ENCODE data around the gene ALG12. TPM values are rescaled to one million over a fixed set of nuclear protein-coding genes. Genes with fewer than 3 reads are reported as not detected.

The ALG12 gene
- polyA plus RNA-seq (2013, experiment 1 of 2), result 9.3 TPM
- 9.1 TPM for polyA plus RNA-seq (2013, experiment 2 of 2)

DNA sequence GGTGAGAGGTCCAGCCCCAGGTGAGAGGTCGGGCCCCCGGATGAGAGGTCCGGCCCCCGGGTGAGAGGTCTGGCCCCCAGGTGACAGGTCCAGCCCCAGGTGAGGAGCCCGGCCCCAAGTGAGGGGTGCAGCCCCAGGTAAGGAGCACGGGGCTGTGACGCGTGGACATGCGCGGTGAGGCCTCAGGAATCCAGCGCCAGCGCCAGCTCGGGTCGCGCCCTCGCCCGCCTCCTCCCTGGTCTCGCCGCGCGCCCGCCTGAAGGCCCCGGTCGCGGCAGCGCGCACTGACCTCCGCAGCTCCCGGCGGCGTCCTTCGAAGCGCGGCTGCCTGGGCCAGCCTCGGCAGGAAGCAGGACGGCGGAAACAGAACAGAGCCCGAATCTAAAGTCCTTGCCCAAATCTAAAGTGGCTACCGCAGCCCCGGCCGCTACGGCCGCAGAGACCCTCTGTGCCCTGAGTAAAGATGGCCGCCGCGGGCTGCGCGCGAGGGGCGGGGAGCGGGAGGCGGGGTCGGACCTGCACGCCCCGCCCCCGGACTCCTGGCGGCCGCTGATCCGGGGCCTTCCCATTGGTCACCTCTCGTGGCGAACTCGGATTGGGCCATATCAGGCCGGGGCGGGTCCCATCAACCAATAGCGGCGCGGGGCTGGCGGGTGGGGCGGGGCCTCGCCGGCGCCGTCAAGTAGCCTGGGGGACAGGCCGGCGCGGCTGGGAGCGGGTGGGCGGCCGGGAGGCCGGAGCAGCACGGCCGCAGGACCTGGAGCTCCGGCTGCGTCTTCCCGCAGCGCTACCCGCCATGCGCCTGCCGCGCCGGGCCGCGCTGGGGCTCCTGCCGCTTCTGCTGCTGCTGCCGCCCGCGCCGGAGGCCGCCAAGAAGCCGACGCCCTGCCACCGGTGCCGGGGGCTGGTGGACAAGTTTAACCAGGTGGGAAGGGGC is at the start of gene ALG12, which contains the start of gene CRELD2:
TSS of gene ALG12 (minus strand) at position 465 of the 937 bp plus-strand sequence. CDS start 4,673 bp downstream, outside the sequence.
TSS of gene CRELD2 (plus strand) at position 661 of the 937 bp plus-strand sequence. CDS start at position 797, 136 bp downstream.
- Histone ChIP-seq H3K9ac (ENCODE audit: low read depth, low read length, poor library complexity) (peak within 1 kb of the TSS; percentile 97), H3K79me1 (ENCODE audit: low read depth, low read length) (peaks cover 3% of the 10 kb centered on the region), H3K23ac (ENCODE audit: low read depth, low read length, poor library complexity) (peak within 1 kb of the TSS; percentile 91), H3K4me3 (ENCODE audit: low read length in 2 of 2) (peak within 1 kb of the TSS; percentile 90 to 94), H2BK15ac (ENCODE audit: low read length) (peak within 1 kb of the TSS; percentile 75), H3K9me3 (replicated peaks in 1 of 2; ENCODE audit: control insufficient read depth in 2 of 2, insufficient read depth in 1 of 2, low read depth in 1 of 2, low read length in 2 of 2) (peaks cover 0 to 3% of the 10 kb centered on the region in 2 donors), H3K14ac (ENCODE audit: low read length) (peak within 1 kb of the TSS; percentile 94), H2BK12ac (ENCODE audit: low read length) (no peak within 1 kb of the TSS), H3K4me1 (ENCODE audit: control insufficient read depth in 2 of 2, insufficient read depth in 1 of 2, low read depth in 1 of 2, low read length in 2 of 2) (peaks cover 10 to 11% of the 10 kb centered on the region in 2 donors), H4K91ac (ENCODE audit: low read depth, low read length, poor library complexity) (no peak within 1 kb of the TSS), H3K27me3 (ENCODE audit: control insufficient read depth in 3 of 3, insufficient read depth in 3 of 3, low read depth in 1 of 3, low read length in 3 of 3) (no peaks in the 10 kb centered on the region), H3K4me2 (ENCODE audit: insufficient read depth, low read length, poor library complexity, severe bottlenecking) (peak within 1 kb of the TSS; percentile 96), H2AK5ac (ENCODE audit: low read depth, low read length) (peak within 1 kb of the TSS; percentile 74), H2BK120ac (ENCODE audit: low read depth, low read length) (peak within 1 kb of the TSS; percentile 44), H3K4ac (ENCODE audit: low read length) (no peak within 1 kb of the TSS), H2BK5ac (ENCODE audit: low read length) (peak within 1 kb of the TSS; percentile 90), H3K27ac (replicated peaks; ENCODE audit: low read length) (peak within 1 kb of the TSS; percentile 96), H4K8ac (ENCODE audit: low read depth, low read length) (no peak within 1 kb of the TSS), H3K18ac (ENCODE audit: low read length) (peak within 1 kb of the TSS; percentile 99), H2AFZ (ENCODE audit: low read length) (peak within 1 kb of the TSS; percentile 99), H3K36me3 (replicated peaks in 1 of 2; ENCODE audit: control insufficient read depth in 2 of 2, insufficient read depth in 2 of 2, low read length in 2 of 2) (peaks cover 14 to 17% of the 10 kb centered on the region in 2 donors)
- WGBS, 2 donors (ENCODE audit: extremely low coverage in 2 of 2, insufficient read length in 2 of 2, insufficient replicate concordance in 1 of 2), result no CpG with 5 or more reads among the region's 103 CpGs
- peak; percentile 98 for DNase-seq (ENCODE audit: low spot score)

DNA sequence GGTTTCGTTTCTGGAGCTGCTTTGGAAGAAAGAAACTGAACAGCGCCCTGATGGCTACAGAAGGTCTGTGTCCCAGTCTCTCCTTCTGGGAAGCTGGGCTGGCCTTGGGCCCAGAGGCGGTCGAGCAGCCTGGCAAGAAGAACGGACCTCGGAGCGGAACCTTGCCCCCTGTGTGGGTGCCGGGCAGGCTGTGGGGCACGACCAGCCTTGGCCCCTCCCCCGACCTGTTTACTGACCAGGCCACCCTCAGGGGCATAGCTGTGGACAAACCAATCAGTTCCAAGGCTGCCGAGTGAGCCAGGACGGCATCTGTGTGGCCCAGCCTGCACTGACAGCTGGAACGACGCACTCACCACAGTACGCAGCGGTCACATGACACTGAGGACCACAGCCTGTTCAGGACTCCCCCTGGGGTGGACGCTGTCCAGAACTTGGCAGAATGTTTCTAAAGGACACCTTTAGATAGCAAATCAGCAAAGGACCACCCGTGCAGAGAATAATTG is 49.5 kb upstream of the ALG12 start:
- peak overlapping the region; percentile 89 for H2BK120ac ChIP-seq (ENCODE audit: low read depth, low read length)
- H3K27ac ChIP-seq (replicated peaks; ENCODE audit: low read length), result no peak overlapping the region
- peaks cover 15% of the 10 kb centered on the region for H3K79me1 ChIP-seq (ENCODE audit: low read depth, low read length)
- H3K27me3 ChIP-seq (ENCODE audit: control insufficient read depth in 3 of 3, insufficient read depth in 3 of 3, low read depth in 1 of 3, low read length in 3 of 3), result peaks cover 0 to 18% (median 0%) of the 10 kb centered on the region in 3 experiments
- H2AFZ ChIP-seq (ENCODE audit: low read length), result no peak overlapping the region
- no peak overlapping the region for H3K4me3 ChIP-seq (ENCODE audit: low read length in 2 of 2)
- H2BK15ac ChIP-seq (ENCODE audit: low read length), result peak overlapping the region; percentile 91
- H2AK5ac ChIP-seq (ENCODE audit: low read depth, low read length), result peak overlapping the region; percentile 98
- peak overlapping the region; percentile 75 for H2BK5ac ChIP-seq (ENCODE audit: low read length)
- H3K23ac ChIP-seq (ENCODE audit: low read depth, low read length, poor library complexity), result peak overlapping the region; percentile 80
- H3K4me2 ChIP-seq (ENCODE audit: insufficient read depth, low read length, poor library complexity, severe bottlenecking), result no peak overlapping the region
- H3K18ac ChIP-seq (ENCODE audit: low read length), result peak overlapping the region; percentile 88
- H3K14ac ChIP-seq (ENCODE audit: low read length), result peak overlapping the region; percentile 64
- H4K8ac ChIP-seq (ENCODE audit: low read depth, low read length), result peak overlapping the region; percentile 72
- H3K36me3 ChIP-seq (replicated peaks in 1 of 2; ENCODE audit: control insufficient read depth in 2 of 2, insufficient read depth in 2 of 2, low read length in 2 of 2), result peaks cover 18% of the 10 kb centered on the region in 2 donors
- no peak overlapping the region for H4K91ac ChIP-seq (ENCODE audit: low read depth, low read length, poor library complexity)
- H3K9ac ChIP-seq (ENCODE audit: low read depth, low read length, poor library complexity), result peak overlapping the region; percentile 70
- H3K4ac ChIP-seq (ENCODE audit: low read length), result peak overlapping the region; percentile 84
- H3K4me1 ChIP-seq (ENCODE audit: control insufficient read depth in 2 of 2, insufficient read depth in 1 of 2, low read depth in 1 of 2, low read length in 2 of 2), result peaks cover 21 to 34% of the 10 kb centered on the region in 2 donors
- H3K9me3 ChIP-seq (replicated peaks in 1 of 2; ENCODE audit: control insufficient read depth in 2 of 2, insufficient read depth in 1 of 2, low read depth in 1 of 2, low read length in 2 of 2), result peaks cover 0 to 3% of the 10 kb centered on the region in 2 donors
- DNase-seq (ENCODE audit: low spot score), result no peak
- H2BK12ac ChIP-seq (ENCODE audit: low read length), result peak overlapping the region; percentile 24
- no CpG with 5 or more reads among the region's 18 CpGs for WGBS, 2 donors (ENCODE audit: extremely low coverage in 2 of 2, insufficient read length in 2 of 2, insufficient replicate concordance in 1 of 2)

DNA sequence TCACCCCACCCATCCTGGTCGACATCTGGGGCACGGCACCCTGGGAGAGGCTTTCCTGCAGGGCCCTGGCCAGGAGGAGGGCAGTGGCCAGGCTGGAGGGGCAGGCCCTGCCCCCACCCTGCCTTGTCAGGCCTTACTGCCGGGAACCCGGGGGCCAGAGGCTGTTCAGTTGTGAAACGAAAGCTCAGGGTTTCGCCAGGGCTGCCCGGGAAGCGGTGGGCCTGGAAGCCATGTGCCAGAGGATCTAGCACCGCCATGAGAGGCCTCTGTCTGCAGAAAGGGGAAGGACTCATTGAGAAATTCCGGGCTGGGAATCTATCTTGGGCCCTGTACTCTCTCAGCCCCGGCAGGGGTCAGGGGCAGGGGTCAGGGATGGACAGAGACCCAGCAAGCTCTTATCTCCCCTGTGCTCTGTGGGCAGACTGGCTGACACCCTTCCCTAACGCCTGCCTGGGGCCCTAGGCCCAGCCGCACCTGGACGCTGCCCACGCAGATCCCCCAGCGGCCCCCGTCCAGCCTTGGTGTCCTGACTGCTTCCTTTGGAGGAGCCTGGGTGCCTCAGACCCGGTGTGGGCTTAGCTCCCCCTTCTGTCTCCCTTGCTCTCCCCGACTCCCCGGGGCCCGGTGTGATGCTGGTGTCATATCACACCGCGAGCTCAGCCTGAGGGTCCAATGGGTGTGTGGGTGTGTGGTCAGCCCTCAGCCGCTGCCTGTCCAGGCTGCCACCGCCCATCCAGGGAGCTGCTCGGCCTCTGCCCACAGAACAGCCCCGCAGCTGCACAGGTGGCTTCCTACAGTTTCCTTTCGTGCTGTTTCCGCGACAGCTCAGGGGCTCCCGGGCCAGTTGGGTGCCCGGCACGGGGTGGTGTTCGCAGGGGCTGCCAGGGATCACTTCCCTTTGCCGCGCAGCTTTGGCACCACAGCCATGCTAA is 48.8 kb upstream of the ALG12 start:
- Histone ChIP-seq H4K8ac (ENCODE audit: low read depth, low read length) (peak overlapping the region; percentile 82), H2BK15ac (ENCODE audit: low read length) (peak overlapping the region; percentile 91), H3K9me3 (replicated peaks in 1 of 2; ENCODE audit: control insufficient read depth in 2 of 2, insufficient read depth in 1 of 2, low read depth in 1 of 2, low read length in 2 of 2) (peaks cover 0 to 3% of the 10 kb centered on the region in 2 donors), H2BK120ac (ENCODE audit: low read depth, low read length) (peak overlapping the region; percentile 89), H3K18ac (ENCODE audit: low read length) (peak overlapping the region; percentile 92), H3K79me1 (ENCODE audit: low read depth, low read length) (peaks cover 15% of the 10 kb centered on the region), H3K36me3 (replicated peaks in 1 of 2; ENCODE audit: control insufficient read depth in 2 of 2, insufficient read depth in 2 of 2, low read length in 2 of 2) (peaks cover 21 to 23% of the 10 kb centered on the region in 2 donors), H2AK5ac (ENCODE audit: low read depth, low read length) (peak overlapping the region; percentile 99), H3K4me1 (ENCODE audit: control insufficient read depth in 2 of 2, insufficient read depth in 1 of 2, low read depth in 1 of 2, low read length in 2 of 2) (peaks cover 25 to 38% of the 10 kb centered on the region in 2 donors), H2BK5ac (ENCODE audit: low read length) (peak overlapping the region; percentile 29), H3K4ac (ENCODE audit: low read length) (peak overlapping the region; percentile 93), H3K27me3 (ENCODE audit: control insufficient read depth in 3 of 3, insufficient read depth in 3 of 3, low read depth in 1 of 3, low read length in 3 of 3) (peaks cover 0 to 11% (median 0%) of the 10 kb centered on the region in 3 experiments), H2BK12ac (ENCODE audit: low read length) (no peak overlapping the region), H4K91ac (ENCODE audit: low read depth, low read length, poor library complexity) (no peak overlapping the region), H3K4me2 (ENCODE audit: insufficient read depth, low read length, poor library complexity, severe bottlenecking) (no peak overlapping the region), H3K23ac (ENCODE audit: low read depth, low read length, poor library complexity) (peak overlapping the region; percentile 80), H2AFZ (ENCODE audit: low read length) (peak overlapping the region; percentile 15), H3K4me3 (ENCODE audit: low read length in 2 of 2) (no peak overlapping the region), H3K14ac (ENCODE audit: low read length) (peak overlapping the region; percentile 94), H3K27ac (replicated peaks; ENCODE audit: low read length) (peak overlapping the region; percentile 35), H3K9ac (ENCODE audit: low read depth, low read length, poor library complexity) (peak overlapping the region; percentile 81)
- no peak for DNase-seq (ENCODE audit: low spot score)
- WGBS, 2 donors (ENCODE audit: extremely low coverage in 2 of 2, insufficient read length in 2 of 2, insufficient replicate concordance in 1 of 2), result no CpG with 5 or more reads among the region's 36 CpGs
